ENCODE measurements around the gene DTX3. TPM values are rescaled to one million over a fixed set of nuclear protein-coding genes. Genes with fewer than 3 reads are reported as not detected.

Gene DTX3
- total and polyA plus RNA-seq, 2 experiments from 2014 or later = 22.8 to 46.6 TPM

- no peak for ATAC-seq
- Mint-ChIP-seq H3K36me3 (ENCODE audit: low read depth) (peaks cover 31% of the 10 kb centered on the region), H3K27me3 (ENCODE audit: insufficient read depth, low read depth, poor library complexity) (peaks cover 19% of the 10 kb centered on the region), H3K4me1 (peaks cover 27% of the 10 kb centered on the region), H3K4me3 (no peak overlapping the region; the same call in 2 of the 3 replicates), H3K9me3 (no peaks in the 10 kb centered on the region), H3K27ac (no peak overlapping the region)
- Histone ChIP-seq H3K79me2 (replicated peaks; ENCODE audit: insufficient read depth) (peaks cover 12% of the 10 kb centered on the region), H3K36me3 (ENCODE audit: insufficient read depth) (peaks cover 12% of the 10 kb centered on the region), H3K27me3 (ENCODE audit: insufficient read depth) (0 out of 2 replicates have a peak, but pooled peaks cover 6% of the 10 kb centered on the region), H3K4me3 (no peak overlapping the region), H2AFZ (no peak overlapping the region), H3K9me2 (ENCODE audit: insufficient read depth) (no peaks in the 10 kb centered on the region), H4K20me1 (replicated peaks; ENCODE audit: insufficient read depth) (no peaks in the 10 kb centered on the region; the same call in none of the 2 replicates), H3K4me1 (ENCODE audit: insufficient read depth) (peaks cover 21% of the 10 kb centered on the region), H3K27ac (ENCODE audit: low read depth) (no peak overlapping the region), H3K4me2 (no peak overlapping the region), H3F3A (replicated peaks; ENCODE audit: low read depth) (0 out of 2 replicates have a peak, but pooled peaks cover 3% of the 10 kb centered on the region)
- DNase-seq (ENCODE audit: low spot score) = no peak
- TF ChIP-seq EZH2phosphoT487 (IDR thresholded peaks at IDR 0.05; ENCODE audit: unreplicated experiment) (no peak), JUNB (IDR thresholded peaks at IDR 0.05; ENCODE audit: unreplicated experiment) (no peak), ZNF462 (CRISPR knock-in tag; IDR thresholded peaks at IDR 0.05) (no peak), NANOG (IDR thresholded peaks at IDR 0.05; ENCODE audit: borderline replicate concordance) (no peak), ZNF114 (CRISPR knock-in tag; IDR thresholded peaks at IDR 0.05) (no peak), EZH2 (IDR thresholded peaks at IDR 0.05; ENCODE audit: low read depth, unreplicated experiment) (no peak), POLR2AphosphoS5 (IDR thresholded peaks at IDR 0.05; ENCODE audit: low read depth) (no peak), ZNF331 (CRISPR knock-in tag; IDR thresholded peaks at IDR 0.05; ENCODE audit: low read depth) (no peak)
Observed at GRCh38 chr12:57602544-57602943, 2.1 kb upstream of the DTX3 start.

Measured in GM23338 (cell line).